Measurements from ENCODE around the gene CNNM3.

The CNNM3 gene

DNA sequence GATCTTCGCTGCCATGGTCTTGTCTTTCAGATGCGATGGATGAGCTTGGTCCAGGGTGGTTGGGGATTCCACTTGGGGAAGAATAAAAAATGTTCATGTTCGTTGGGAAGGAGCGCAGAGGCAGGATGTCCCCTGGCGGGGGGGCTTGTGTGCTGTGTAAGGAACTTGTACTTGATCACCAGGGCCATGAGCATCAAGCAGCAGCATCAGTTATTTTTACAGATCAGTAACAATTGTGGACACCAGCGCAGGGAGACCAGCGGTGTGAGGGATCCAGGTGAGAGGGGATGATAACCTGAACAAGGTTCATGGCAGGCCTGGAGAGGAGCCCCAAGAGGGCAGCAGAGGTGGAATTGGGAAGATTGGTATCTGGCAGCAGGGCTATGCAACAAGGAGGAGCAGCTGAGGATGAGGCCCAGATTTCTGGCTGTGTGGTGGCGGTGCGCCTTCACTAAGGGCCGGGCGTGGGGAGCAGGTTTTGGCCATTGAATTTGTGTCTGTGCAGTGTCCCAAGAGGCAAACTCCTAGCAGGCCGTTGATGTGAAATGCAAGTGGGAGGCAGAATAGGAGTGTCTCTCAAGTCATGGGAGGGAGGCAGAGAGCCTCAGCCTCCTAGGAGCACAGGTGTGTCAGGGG lies 3.9 kb downstream of the CNNM3 start:
- DNase-seq: no peak

DNA sequence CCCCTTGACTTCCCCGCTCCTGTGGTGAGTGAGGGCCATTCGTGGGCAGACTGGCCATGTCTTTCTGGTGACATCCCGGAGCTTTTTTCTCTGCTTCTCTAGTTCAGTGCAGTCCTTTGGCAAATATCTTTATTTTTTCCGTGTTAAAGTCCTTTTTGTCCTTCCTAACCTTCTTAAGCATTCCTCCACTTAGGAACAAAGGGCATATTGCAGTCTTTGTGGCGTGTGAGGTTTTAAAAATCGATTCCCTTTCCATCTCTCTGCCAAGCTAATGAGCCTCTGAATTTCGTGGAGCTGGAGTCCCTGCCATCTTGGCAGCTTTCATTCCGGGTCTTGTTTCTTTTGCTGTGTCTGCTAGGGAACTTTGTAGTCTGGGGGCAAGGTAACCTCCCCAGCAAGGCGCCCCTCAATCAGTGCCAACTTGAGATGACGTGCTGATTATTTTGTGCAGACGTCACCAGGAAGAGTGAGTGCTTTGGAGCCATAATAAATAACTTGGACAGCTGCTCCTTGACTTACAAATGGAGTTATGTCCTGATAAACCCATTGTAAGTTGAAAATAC lies 5.1 kb downstream of the CNNM3 start:
- no peak for DNase-seq

DNA sequence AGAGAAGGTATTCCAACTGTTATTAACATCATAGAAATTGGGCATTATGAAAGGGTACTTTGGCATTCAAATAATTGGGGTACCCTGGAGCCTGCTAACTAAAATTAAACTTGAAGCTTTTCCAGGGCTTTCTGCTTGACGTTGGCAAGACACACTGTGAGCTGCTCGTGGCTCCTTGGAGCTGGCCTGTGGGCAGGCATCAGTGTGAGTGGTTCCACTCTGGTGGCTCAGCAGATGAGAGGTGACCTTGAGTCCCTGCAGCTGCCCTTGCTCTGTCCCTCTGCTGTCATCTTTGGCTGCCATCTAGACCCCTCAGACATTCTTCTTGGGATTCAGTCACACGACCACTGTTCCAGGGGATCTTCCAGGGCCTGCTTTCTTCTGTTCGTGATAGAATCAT lies 6.7 kb downstream of the CNNM3 start:
- DNase-seq: no peak

GRCh38 chr2:96823198-96823597 lies 7.1 kb downstream of the CNNM3 start:
- no peak for DNase-seq

GRCh38 chr2:96824079-96824870 lies 8.2 kb downstream of the CNNM3 start:
- DNase-seq: no peak

- DNase-seq: no peak
These were observed 9.0 kb downstream of the CNNM3 start for GRCh38 chr2:96825057-96825456.

DNA sequence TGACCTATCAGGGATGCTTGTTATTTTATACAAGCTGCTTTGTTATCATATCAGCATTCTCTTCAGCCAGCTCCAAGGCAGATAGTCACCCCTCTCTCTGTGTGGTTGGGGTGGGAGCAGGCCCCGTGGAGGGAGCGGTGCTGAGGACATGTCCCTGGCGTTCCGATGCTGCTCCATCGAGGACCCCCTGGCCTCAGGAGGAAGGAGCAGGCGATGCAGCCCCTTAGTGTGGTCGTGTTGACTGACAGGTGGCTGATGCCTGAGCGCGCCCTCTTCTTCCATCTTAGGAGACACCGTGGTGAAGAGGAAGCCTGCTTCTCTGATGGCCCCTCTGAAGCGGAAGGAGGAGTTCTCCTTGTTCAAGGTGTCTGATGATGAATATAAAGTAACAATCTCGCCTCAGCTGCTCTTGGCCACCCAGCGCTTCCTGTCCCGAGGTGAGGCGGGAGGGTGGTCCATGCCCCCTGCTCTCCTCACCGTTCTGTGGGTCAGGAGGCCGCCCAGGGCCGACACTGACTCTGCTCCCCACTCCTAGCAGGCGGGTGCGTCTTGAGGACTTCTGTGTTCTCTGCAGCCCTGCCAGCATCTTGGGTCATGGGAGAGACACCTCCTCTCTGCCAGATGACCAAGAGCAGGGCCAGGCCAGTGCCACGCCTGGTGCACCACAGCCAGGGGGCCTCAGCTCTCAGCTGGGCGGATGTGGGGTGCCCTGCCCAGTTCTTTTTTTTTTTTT lies 10.6 kb downstream of the CNNM3 start:
- no peak for DNase-seq

DNA sequence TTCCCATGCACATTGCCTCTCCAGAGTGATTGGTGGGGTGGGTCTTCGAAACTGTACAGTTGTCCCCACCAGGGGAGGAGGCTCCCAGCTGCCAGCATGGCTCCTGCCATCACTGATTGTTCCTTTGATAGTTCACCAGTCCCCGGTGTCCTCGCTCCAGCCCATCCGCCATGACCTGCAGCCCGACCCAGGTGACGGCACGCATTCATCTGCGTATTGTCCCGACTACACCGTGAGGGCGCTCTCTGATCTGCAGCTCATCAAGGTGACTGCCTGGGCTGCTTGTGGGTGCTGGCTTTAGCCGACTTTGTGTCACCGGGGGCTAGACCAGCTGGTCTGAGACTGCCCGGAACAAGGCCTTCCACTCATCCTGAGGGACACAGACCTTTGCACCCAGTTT lies 12.4 kb downstream of the CNNM3 start:
- DNase-seq: no peak

DNA sequence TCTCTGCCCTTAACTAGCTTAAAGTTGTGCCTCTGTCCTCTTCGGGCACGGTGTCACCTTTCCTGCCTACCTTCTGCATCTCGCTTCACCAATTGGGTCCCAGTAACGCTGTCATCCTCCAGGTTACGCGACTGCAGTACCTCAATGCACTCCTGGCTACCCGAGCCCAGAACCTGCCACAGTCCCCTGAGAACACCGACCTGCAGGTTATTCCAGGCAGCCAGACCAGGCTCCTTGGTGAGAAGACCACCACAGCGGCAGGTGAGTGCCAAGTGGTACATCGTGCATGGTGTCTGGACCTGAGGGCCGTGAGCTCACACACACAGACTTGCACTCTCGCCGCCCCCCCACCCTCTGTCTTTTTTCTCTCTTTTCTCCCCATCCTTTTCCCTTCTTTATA lies 12.8 kb downstream of the CNNM3 start:
- DNase-seq: no peak

GRCh38 chr2:96830044-96830562 lies 14.0 kb downstream of the CNNM3 start:
- no peak for DNase-seq

GRCh38 chr2:96831679-96832078 lies 15.6 kb downstream of the CNNM3 start:
- no peak for DNase-seq

GRCh38 chr2:96832408-96832753 lies 16.3 kb downstream of the CNNM3 start:
- DNase-seq: no peak

- no peak for DNase-seq
These were observed 16.9 kb downstream of the CNNM3 start for GRCh38 chr2:96832754-96833507.

- DNase-seq: no peak
These were observed 19.8 kb downstream of the CNNM3 start for GRCh38 chr2:96835830-96836229.

GRCh38 chr2:96837575-96837974 lies 21.5 kb downstream of the CNNM3 start:
- no peak for DNase-seq

GRCh38 chr2:96838345-96839292 lies 22.6 kb downstream of the CNNM3 start:
- DNase-seq: no peak

DNA sequence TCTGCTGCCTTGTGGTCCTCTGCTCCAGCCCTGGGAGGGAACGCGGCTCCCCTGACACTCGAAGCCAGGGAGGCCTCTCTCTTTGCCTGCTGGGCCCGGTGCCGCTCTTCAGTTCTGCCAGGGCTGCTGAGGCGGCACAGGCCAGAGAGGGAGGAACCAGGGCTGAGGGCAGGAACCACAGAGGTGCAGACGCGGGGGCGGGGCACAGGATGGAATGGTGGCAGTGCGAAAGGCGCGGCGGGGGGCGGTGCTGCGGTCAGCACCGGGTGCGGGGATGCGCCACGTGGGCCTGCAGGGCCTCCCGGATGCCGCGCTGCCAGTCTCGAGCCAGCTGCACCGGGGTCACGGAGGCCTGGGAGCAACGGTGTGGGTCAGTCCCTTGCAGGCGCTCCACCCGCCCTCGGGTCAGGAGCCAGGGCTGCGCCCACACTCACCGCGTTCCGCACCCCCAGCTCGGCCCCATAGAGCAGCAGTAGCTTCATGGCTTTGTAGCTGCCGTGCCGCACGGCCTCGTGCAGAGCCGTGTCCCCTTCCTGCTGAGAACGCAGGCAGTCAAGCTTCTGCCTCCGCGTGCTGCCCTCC lies 23.3 kb downstream of the CNNM3 start:
- DNase-seq: no peak

DNA sequence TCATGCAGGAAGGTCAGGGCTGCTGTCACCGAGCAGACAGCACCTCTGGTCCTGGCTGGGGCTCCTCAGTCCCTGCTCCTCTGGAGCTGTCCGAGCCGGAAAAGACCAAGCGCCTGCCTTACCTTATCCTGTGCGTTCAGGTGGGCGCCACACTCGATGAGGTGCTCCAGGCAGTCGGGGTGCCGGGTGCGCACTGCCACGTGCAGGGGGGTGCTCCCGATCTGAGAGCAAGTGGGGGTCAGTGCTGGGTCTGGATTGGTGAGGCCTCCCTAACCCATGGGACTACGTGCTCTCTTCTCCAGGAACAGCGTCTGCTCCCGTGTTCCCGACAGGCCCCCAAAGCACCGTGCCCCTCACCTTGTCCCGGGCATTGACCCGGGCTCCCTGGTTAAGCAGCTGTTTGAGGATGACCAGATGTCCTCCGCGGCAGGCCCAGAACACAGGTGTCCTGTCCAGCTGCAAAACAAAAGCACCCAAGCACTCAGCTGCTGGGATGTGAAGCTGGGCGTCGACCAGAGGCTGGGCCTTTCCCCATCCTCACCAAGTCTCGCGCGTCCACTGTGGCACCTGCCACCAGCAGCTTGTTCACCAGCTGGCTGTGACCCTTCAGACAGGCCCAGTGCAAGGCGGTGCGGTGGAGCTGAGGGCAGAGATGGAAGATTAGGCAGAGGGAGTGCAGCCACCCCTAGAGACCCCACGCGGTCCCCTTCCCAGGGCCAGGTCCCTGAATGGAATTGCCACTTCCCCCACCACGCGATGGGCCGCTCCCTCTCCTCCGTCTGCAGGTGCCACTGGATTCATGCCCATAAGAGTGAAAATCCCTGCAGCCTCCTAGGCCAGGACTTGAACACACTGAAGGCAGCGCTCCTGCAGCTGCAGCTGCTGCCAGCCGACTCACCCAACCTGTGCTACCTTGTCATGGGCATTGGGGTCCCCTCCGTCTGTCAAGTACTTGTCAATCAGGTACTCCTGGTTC lies 24.1 kb downstream of the CNNM3 start:
- no peak for DNase-seq

GRCh38 chr2:96841701-96842495 lies 25.8 kb downstream of the CNNM3 start:
- no peak for DNase-seq
